Esophagus muscularis mucosa (tissue), 4 donors: ENCODE results near the gene MEF2D.

ENCODE experiments used
- CTCF ChIP-seq, 3 experiments: fragments of 200-600 bp in 2 of 3; fragments of 450-650 bp in 1 of 3; sonication (generic) in 2 of 3; IDR thresholded peaks; one replicate each; pipeline ENCODE4 v1.5.1; 2017 to 2019; ENCODE audit warnings: antibody characterized with exemption in 3 of 3, mild to moderate bottlenecking in 2 of 3, moderate library complexity in 1 of 3
- EP300 ChIP-seq: sonication (generic); formaldehyde crosslinking; IDR thresholded peaks from one replicate; pipeline ENCODE4 v1.6.1; 2017; ENCODE audit warnings: antibody characterized with exemption
- POLR2AphosphoS5 ChIP-seq, 2 donors: sonication (generic); formaldehyde crosslinking; IDR thresholded peaks; one replicate each; pipeline ENCODE4 v1.6.1; 2017; ENCODE audit warnings: antibody characterized with exemption in 2 of 2

GRCh38 chr1:156500793-156501506, 375 bp upstream of the MEF2D start:
- TF ChIP-seq EP300 (peak; percentile 37), CTCF (IDR thresholded peaks at IDR 0.05) (peak; percentile 44 to 48 (median 47)), POLR2AphosphoS5 (IDR thresholded peaks at IDR 0.05) (peak in 1 of 2 donors; percentile 97)
